Measurements from ENCODE around the gene NOX4. TPM values are rescaled to one million over a fixed set of nuclear protein-coding genes. Genes with fewer than 3 reads are reported as not detected.
"Not testable (repeated sequence)": the region's sequence is repeated elsewhere in the genome, so short reads cannot be mapped to it uniquely, and the experiment has no call there.

Gene NOX4
- polyA plus RNA-seq, 2 of the 4 experiments (the other 2 are of a cell fraction): 0.04 TPM; not detected in 1

DNA sequence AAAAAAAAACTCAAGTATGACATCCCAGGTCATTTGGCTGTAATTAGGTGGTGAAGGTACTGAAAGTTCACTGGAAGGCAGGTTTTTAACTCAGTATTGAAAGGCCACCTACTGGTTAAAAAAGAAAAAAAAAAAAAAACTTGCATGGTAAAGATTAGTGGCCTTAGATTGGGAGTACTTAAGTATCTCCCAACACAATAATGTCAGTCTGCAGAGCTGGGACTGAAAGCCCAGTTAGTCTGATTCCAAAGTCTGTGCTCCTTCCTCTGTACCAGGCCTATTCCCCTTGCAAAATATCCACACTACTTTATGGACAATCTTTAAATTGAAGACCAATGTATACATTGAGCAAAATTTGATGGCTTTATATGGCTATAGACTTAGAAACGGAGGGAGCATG, 85.5 kb downstream of the NOX4 start:
- WGBS (ENCODE audit: missing lambda C conversion rate): 2% methylated on average over 1 of the region's 1 CpG
- H3K4me3 ChIP-seq: no peak overlapping the region
- H3K9me3 ChIP-seq: no peaks in the 10 kb centered on the region
- ChIA-PET CTCF (interaction anchor here (0.6 to 0.7 kb wide), 2 partner anchors 52 to 242 kb away, joined by 3 read pairs; no protein-coding TSS in a partner anchor), POLR2A (no interaction called here)
- FAIRE-seq (no peak), DNase-seq (ENCODE audit: low read depth in 1 of 2, low spot score in 1 of 2) (peak in 1 of 2 experiments; percentile 1), ATAC-seq (no peak)
- H3K4me1 ChIP-seq: no peaks in the 10 kb centered on the region
- H3K27ac ChIP-seq: no peak overlapping the region
- TF ChIP-seq TFCP2L1 (CRISPR knock-in tag; IDR thresholded peaks at IDR 0.05): no peak
- H3K4me2 ChIP-seq: no peak overlapping the region

DNA sequence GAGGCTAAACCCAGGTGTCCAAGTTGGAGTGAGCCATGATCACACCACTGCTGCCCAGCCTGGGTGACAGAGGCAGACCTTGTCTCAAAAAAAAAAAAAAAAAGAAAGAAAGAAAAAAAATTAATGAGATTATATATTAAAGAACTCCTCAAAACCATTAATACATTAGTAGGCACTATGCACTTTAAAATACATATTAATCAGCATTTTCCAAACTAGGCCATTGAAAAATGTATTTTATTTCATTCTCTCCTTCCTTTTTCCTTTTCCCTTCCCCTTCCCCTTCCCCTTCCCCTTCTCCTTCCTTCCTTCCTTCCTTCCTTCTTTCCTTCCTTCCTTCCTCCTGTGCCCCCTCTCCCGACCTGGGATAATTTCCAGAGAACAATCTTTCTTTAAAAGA, 99.5 kb downstream of the NOX4 start:
- POLR2A ChIA-PET; H3K27ac ChIP-seq; H3K4me1 ChIP-seq; H3K4me2 ChIP-seq; ATAC-seq; H3K9me3 ChIP-seq; FAIRE-seq; CTCF ChIA-PET; H3K4me3 ChIP-seq; DNase-seq (ENCODE audit: low read depth in 1 of 2, low spot score in 1 of 2): not testable (repeated sequence)
- 0% methylated on average over 1 of the region's 1 CpG for WGBS (ENCODE audit: missing lambda C conversion rate)

DNA sequence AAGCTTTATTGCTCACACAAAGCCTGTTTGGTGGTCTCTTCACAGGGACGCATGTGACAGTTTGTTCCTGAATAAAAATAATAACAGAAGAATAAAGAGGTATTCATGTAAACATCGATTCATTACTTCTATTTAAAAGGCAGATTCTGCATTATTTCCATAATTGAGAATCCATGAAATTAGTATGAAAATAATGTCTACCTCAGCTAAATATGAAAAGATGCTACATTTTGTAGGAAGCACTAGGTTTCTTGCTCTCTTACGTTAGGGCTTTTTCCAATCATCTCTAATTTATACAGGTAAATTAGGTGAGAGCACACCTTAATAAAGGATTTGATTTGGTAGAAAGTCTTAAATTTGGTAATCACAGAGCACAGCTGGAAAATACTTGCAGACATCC, 103.7 kb downstream of the NOX4 start:
- H3K4me2 ChIP-seq; H3K4me1 ChIP-seq; H3K4me3 ChIP-seq; CTCF ChIA-PET; H3K27ac ChIP-seq; ATAC-seq; H3K9me3 ChIP-seq; POLR2A ChIA-PET; FAIRE-seq; DNase-seq (ENCODE audit: low read depth in 1 of 2, low spot score in 1 of 2): not testable (repeated sequence)
- 37% methylated on average over 3 of the region's 3 CpGs for WGBS (ENCODE audit: missing lambda C conversion rate)
- peak; percentile 56 for TF ChIP-seq MAFK (IDR thresholded peaks at IDR 0.05; ENCODE audit: partially characterized antibody)

DNA sequence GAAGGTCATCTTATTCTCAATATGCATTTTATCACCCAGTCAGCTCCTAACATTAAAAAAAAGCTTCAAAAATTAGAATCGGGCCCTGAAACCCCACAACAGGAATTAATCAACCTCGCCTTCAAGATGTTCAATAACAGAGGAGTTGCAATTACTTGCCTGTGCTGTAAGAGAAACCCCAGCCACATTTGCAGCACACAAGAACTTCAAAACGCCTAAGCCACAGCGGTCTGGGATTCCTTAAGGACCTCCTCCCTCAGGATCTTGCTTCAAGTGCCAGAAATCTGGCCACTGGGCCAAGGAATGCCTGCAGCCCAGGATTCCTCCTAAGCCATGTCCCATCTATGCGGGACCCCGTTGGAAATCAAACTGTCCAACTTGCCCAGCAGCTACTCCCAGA, 108.2 kb downstream of the NOX4 start:
- POLR2A ChIA-PET; H3K27ac ChIP-seq; H3K4me2 ChIP-seq; ATAC-seq; FAIRE-seq; DNase-seq (ENCODE audit: low read depth in 1 of 2, low spot score in 1 of 2); H3K4me1 ChIP-seq; H3K4me3 ChIP-seq; H3K9me3 ChIP-seq; CTCF ChIA-PET: not testable (repeated sequence)
- 5% methylated on average over 4 of the region's 6 CpGs for WGBS (ENCODE audit: missing lambda C conversion rate)

DNA sequence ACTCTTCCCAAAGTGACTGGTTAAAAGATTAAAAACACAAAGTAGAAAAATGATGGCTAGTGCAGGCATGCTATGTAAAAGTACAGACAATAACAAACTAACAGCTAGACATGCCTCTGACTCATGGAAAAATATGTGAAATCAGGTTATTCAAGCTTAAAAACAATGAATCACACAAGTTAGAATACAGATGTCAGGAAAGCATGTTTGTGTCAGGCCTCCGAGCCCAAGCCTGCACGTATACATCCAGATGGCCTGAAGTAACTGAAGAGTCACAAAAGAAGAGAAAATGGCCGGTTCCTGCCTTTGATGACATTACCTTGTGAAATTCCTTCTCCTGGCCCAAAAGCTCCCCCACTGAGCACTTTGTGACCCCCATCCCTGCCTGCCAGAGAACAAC, 110.1 kb downstream of the NOX4 start:
- Histone ChIP-seq H3K4me1 (no peaks in the 10 kb centered on the region), H3K9me3 (no peaks in the 10 kb centered on the region), H3K4me2 (no peak overlapping the region), H3K4me3 (no peak overlapping the region), H3K27ac (no peak overlapping the region)
- ChIA-PET CTCF (no interaction called here), POLR2A (no interaction called here)
- WGBS (ENCODE audit: missing lambda C conversion rate): 12% methylated on average over 3 of the region's 3 CpGs
- no peak for TF ChIP-seq KDM5A (IDR thresholded peaks at IDR 0.05)
- no peak for TF ChIP-seq MYC (IDR thresholded peaks at IDR 0.05; ENCODE audit: borderline replicate concordance, low read length)
- TF ChIP-seq ZSCAN20 (CRISPR knock-in tag; IDR thresholded peaks at IDR 0.05): no peak
- no peak for TF ChIP-seq NFE2L2 (conservative IDR thresholded peaks at IDR 0.05; ENCODE audit: low read length)
- TF ChIP-seq CHD4 (IDR thresholded peaks at IDR 0.05; ENCODE audit: borderline replicate concordance): no peak
- TF ChIP-seq, protein P1, sequence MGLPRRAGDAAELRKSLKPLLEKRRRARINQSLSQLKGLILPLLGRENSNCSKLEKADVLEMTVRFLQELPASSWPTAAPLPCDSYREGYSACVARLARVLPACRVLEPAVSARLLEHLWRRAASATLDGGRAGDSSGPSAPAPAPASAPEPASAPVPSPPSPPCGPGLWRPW (IDR thresholded peaks at IDR 0.05): no peak
- TF ChIP-seq, protein P2, sequence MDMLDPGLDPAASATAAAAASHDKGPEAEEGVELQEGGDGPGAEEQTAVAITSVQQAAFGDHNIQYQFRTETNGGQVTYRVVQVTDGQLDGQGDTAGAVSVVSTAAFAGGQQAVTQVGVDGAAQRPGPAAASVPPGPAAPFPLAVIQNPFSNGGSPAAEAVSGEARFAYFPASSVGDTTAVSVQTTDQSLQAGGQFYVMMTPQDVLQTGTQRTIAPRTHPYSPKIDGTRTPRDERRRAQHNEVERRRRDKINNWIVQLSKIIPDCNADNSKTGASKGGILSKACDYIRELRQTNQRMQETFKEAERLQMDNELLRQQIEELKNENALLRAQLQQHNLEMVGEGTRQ (IDR thresholded peaks at IDR 0.05): no peak
- no peak for TF ChIP-seq POLR2AphosphoS2 (conservative IDR thresholded peaks at IDR 0.05; ENCODE audit: low read length)
- TF ChIP-seq POLR2A (IDR thresholded peaks at IDR 0.05; ENCODE audit: low read length): no peak
- DNase-seq (ENCODE audit: low read depth in 1 of 2, low spot score in 1 of 2) (peak in 1 of 2 experiments; percentile 7), ATAC-seq (no peak), FAIRE-seq (no peak)

DNA sequence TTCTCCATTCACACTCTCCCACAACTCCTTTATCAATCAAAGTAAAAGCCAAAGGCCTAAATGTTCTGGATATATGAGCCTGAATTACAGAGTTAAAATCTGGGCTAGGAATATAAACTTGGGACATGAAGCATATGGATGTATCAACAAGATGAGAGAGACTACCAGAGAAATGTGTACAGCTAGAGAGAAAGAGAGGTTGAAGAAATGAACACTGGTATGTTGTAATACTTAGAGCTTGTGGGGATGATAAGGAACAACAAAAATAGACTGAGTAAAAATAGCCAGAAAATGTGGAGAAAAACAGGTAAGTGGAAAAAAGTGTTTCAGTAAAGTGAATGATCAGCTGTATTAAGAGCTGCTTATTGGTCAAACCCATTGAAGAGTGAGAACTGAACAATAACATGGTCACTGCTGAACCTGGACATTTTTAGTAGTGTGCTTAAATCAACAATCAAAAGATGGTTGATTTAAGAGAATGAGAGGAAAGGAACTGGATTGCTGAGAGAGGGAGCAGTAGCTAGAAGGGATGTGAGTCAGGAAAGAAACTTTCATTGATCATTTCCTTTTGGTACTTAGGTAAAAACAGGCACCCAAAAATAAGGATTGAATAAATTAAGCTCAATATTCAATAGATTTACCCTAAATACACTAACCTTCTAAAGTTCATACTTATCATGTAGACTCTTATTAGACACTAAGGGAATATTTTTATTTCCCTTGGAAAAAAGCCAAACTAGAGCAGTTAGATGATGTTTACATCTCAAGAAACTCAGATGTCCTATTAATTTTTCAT, 111.0 kb downstream of the NOX4 start:
- H3K4me3 ChIP-seq; DNase-seq (ENCODE audit: low read depth in 1 of 2, low spot score in 1 of 2); CTCF ChIA-PET; H3K9me3 ChIP-seq; POLR2A ChIA-PET; FAIRE-seq; H3K4me2 ChIP-seq; H3K4me1 ChIP-seq; H3K27ac ChIP-seq; ATAC-seq: not testable (repeated sequence)

DNA sequence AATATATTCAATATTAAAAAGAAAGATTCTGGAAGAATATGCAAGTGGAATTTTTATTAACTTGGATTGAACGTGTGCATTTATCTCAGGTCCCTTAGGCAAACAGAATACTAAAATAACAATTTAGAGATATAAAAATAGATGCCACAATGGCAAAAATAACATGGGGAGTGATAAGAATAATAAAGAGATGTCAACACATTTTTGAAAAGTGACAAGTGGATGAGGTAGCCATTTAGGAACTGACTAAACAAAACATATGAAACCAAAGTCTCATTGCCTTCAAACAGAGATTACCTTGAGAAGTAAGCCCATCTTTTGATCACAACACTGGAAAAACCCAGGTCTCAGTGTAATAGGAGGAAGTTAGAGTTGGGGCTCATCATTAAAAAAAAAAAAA, 112.2 kb downstream of the NOX4 start:
- FAIRE-seq; H3K9me3 ChIP-seq; H3K27ac ChIP-seq; DNase-seq (ENCODE audit: low read depth in 1 of 2, low spot score in 1 of 2); H3K4me1 ChIP-seq; CTCF ChIA-PET; H3K4me2 ChIP-seq; ATAC-seq; POLR2A ChIA-PET; H3K4me3 ChIP-seq: not testable (repeated sequence)
- 29% methylated on average over 1 of the region's 1 CpG for WGBS (ENCODE audit: missing lambda C conversion rate)

DNA sequence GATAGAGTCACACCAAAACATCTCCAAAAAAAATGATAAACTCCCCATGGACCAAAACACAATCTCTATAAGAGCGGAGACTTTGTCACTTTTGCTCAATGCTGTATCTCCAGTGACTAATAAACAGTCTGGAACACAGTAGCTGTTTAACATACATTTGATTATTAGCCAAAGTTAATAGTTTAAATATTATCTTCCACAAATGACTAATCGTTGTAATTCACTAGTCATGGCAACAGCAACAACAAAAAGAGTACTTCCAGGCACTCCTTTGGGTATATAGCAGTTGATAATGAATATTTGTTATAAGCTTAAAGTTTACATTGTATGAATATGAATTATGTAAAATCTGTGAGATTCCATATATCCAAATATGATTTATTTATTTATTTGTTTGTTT, 121.8 kb downstream of the NOX4 start:
- peak; percentile 28 for FAIRE-seq
- not testable (repeated sequence) for ATAC-seq
- 12% methylated on average over 2 of the region's 2 CpGs for WGBS (ENCODE audit: missing lambda C conversion rate)

DNA sequence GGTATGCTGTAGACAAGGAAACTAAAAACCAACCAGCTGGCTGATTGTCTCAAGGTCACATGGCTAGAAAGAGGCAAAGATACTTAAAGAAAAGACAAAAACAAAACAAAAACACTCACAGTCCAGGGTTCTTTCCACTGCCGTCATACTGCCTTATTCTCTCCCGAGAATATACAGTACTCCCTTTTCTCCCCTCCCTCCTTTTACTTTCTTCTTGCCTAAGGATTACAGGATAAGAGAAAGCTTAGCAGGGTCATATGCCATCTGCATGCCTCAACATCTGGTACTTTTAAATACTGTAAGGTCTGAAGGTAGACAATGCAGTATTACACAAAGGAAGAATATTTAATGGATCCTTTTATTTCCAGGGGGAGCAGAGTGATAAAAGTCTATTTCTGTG, 126.3 kb downstream of the NOX4 start:
- H3K27ac ChIP-seq; DNase-seq (ENCODE audit: low read depth in 1 of 2, low spot score in 1 of 2); ATAC-seq; H3K4me2 ChIP-seq; H3K4me1 ChIP-seq; POLR2A ChIA-PET; H3K9me3 ChIP-seq; CTCF ChIA-PET; H3K4me3 ChIP-seq: not testable (repeated sequence)
- WGBS (ENCODE audit: missing lambda C conversion rate): 37% methylated on average over 2 of the region's 2 CpGs
- peak; percentile 32 for FAIRE-seq

More for the DNA sequence above, 121.8 kb downstream of the NOX4 start:
- POLR2A ChIA-PET; H3K9me3 ChIP-seq; DNase-seq (ENCODE audit: low read depth in 1 of 2, low spot score in 1 of 2); H3K4me3 ChIP-seq; CTCF ChIA-PET; H3K4me1 ChIP-seq; H3K4me2 ChIP-seq; H3K27ac ChIP-seq: not testable (repeated sequence)

Data from A549 (cell line).